ENCODE measurements around the gene NDRG4. TPM values are rescaled to one million over a fixed set of nuclear protein-coding genes. Genes with fewer than 3 reads are reported as not detected.

Gene NDRG4
- total and polyA plus RNA-seq, 2 of the 13 experiments (the other 11 are each of a cell fraction or from before 2014, with no cell fraction given): 1.7 to 2.7 TPM

DNA sequence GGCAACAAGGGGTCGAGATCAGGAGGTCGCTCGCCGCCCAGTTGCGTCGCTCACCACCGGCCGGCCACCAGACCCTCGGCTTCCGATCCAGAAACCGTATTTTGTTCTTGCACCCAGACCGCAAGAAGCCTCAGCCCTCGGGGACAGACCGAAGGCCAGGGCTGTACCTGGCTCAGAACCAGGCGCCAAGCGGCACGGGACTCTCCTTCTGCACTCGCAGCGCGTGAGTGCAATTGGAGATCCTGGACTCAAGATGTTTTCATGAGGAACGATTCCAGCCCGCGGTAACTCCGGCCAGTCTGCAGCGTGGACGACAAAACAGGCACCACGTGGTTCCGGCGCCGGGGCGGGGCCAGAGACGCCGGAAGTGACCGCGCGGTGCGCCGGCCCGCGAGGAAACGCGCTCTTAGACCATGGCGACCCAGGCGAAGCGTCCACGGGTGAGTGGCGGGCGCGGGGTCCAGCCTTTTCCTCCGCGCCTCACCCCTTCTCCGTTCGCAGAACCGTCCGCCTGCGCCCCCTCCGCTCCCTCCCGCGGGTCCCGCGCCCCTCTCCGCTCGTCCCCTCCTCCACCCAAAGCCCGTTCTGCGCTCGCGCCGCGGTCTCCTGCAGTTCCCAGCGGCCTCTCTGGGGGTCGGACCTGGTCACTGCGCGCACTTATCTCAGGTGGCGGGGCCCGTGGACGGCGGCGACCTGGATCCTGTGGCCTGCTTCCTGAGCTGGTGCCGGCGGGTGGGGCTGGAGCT, 15.4 kb downstream of the NDRG4 start, which contains the start of gene SETD6 (continued):
- TF ChIP-seq, protein P1, sequence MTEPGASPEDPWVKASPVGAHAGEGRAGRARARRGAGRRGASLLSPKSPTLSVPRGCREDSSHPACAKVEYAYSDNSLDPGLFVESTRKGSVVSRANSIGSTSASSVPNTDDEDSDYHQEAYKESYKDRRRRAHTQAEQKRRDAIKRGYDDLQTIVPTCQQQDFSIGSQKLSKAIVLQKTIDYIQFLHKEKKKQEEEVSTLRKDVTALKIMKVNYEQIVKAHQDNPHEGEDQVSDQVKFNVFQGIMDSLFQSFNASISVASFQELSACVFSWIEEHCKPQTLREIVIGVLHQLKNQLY (CRISPR knock-in tag; IDR thresholded peaks at IDR 0.05): no peak
- no peak for TF ChIP-seq ZFP1 (CRISPR knock-in tag; IDR thresholded peaks at IDR 0.05)
- TF ChIP-seq, protein P2, sequence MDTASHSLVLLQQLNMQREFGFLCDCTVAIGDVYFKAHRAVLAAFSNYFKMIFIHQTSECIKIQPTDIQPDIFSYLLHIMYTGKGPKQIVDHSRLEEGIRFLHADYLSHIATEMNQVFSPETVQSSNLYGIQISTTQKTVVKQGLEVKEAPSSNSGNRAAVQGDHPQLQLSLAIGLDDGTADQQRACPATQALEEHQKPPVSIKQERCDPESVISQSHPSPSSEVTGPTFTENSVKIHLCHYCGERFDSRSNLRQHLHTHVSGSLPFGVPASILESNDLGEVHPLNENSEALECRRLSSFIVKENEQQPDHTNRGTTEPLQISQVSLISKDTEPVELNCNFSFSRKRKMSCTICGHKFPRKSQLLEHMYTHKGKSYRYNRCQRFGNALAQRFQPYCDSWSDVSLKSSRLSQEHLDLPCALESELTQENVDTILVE (CRISPR knock-in tag; IDR thresholded peaks at IDR 0.05): peak; percentile 49; the same call in 1 of the 2 replicates
- peak; percentile 74; the same call in 1 of the 2 replicates for TF ChIP-seq FOXJ3 (CRISPR knock-in tag; IDR thresholded peaks at IDR 0.05; ENCODE audit: borderline replicate concordance)
- TF ChIP-seq, protein P3, sequence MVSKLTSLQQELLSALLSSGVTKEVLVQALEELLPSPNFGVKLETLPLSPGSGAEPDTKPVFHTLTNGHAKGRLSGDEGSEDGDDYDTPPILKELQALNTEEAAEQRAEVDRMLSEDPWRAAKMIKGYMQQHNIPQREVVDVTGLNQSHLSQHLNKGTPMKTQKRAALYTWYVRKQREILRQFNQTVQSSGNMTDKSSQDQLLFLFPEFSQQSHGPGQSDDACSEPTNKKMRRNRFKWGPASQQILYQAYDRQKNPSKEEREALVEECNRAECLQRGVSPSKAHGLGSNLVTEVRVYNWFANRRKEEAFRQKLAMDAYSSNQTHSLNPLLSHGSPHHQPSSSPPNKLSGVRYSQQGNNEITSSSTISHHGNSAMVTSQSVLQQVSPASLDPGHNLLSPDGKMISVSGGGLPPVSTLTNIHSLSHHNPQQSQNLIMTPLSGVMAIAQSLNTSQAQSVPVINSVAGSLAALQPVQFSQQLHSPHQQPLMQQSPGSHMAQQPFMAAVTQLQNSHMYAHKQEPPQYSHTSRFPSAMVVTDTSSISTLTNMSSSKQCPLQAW (CRISPR knock-in tag; IDR thresholded peaks at IDR 0.05): peak; percentile 63; the same call in 1 of the 2 replicates
- peak; percentile 96 for TF ChIP-seq ZNF232 (CRISPR knock-in tag; IDR thresholded peaks at IDR 0.05; ENCODE audit: borderline replicate concordance)
- peak; percentile 79; the same call in 1 of the 2 replicates for TF ChIP-seq ARHGAP35 (CRISPR knock-in tag; IDR thresholded peaks at IDR 0.05; ENCODE audit: borderline replicate concordance)
- TF ChIP-seq, protein P4, sequence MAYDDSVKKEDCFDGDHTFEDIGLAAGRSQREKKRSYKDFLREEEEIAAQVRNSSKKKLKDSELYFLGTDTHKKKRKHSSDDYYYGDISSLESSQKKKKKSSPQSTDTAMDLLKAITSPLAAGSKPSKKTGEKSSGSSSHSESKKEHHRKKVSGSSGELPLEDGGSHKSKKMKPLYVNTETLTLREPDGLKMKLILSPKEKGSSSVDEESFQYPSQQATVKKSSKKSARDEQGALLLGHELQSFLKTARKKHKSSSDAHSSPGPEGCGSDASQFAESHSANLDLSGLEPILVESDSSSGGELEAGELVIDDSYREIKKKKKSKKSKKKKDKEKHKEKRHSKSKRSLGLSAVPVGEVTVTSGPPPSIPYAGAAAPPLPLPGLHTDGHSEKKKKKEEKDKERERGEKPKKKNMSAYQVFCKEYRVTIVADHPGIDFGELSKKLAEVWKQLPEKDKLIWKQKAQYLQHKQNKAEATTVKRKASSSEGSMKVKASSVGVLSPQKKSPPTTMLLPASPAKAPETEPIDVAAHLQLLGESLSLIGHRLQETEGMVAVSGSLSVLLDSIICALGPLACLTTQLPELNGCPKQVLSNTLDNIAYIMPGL (CRISPR knock-in tag; IDR thresholded peaks at IDR 0.05; ENCODE audit: borderline replicate concordance in 1 of 2, low read depth in 1 of 2): peak; percentile 81 to 94; a peak in 3 of 4 replicates
- TF ChIP-seq SOX6 (IDR thresholded peaks at IDR 0.05): no peak
- TF ChIP-seq SOX6 (CRISPR knock-in tag; IDR thresholded peaks at IDR 0.05): peak; percentile 62; the same call in 1 of the 2 replicates
- no peak for TF ChIP-seq TOE1 (CRISPR knock-in tag; IDR thresholded peaks at IDR 0.05)
- peak; percentile 92 for TF ChIP-seq MTA1 (CRISPR knock-in tag; IDR thresholded peaks at IDR 0.05; ENCODE audit: borderline replicate concordance)
- TF ChIP-seq, protein P5, sequence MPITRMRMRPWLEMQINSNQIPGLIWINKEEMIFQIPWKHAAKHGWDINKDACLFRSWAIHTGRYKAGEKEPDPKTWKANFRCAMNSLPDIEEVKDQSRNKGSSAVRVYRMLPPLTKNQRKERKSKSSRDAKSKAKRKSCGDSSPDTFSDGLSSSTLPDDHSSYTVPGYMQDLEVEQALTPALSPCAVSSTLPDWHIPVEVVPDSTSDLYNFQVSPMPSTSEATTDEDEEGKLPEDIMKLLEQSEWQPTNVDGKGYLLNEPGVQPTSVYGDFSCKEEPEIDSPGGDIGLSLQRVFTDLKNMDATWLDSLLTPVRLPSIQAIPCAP (CRISPR knock-in tag; IDR thresholded peaks at IDR 0.05; ENCODE audit: low read depth): peak; percentile 81; the same call in 1 of the 2 replicates
- TF ChIP-seq, protein P6, sequence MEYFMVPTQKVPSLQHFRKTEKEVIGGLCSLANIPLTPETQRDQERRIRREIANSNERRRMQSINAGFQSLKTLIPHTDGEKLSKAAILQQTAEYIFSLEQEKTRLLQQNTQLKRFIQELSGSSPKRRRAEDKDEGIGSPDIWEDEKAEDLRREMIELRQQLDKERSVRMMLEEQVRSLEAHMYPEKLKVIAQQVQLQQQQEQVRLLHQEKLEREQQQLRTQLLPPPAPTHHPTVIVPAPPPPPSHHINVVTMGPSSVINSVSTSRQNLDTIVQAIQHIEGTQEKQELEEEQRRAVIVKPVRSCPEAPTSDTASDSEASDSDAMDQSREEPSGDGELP (IDR thresholded peaks at IDR 0.05; ENCODE audit: borderline replicate concordance, low read depth): 0 out of 2 replicates have a peak, but pooled peaks have one; percentile 16
- TF ChIP-seq PAF1 (CRISPR knock-in tag; IDR thresholded peaks at IDR 0.05): no peak; the same call in 1 of the 2 replicates
- TF ChIP-seq U2AF1 (optimal IDR thresholded peaks at IDR 0.05; ENCODE audit: low read depth, low read length): no peak
- TF ChIP-seq SMYD3 (CRISPR knock-in tag; IDR thresholded peaks at IDR 0.05): no peak; the same call in 1 of the 2 replicates
- TF ChIP-seq ZNF235 (CRISPR knock-in tag; IDR thresholded peaks at IDR 0.05; ENCODE audit: borderline replicate concordance): peak; percentile 96
- TF ChIP-seq, protein P7, sequence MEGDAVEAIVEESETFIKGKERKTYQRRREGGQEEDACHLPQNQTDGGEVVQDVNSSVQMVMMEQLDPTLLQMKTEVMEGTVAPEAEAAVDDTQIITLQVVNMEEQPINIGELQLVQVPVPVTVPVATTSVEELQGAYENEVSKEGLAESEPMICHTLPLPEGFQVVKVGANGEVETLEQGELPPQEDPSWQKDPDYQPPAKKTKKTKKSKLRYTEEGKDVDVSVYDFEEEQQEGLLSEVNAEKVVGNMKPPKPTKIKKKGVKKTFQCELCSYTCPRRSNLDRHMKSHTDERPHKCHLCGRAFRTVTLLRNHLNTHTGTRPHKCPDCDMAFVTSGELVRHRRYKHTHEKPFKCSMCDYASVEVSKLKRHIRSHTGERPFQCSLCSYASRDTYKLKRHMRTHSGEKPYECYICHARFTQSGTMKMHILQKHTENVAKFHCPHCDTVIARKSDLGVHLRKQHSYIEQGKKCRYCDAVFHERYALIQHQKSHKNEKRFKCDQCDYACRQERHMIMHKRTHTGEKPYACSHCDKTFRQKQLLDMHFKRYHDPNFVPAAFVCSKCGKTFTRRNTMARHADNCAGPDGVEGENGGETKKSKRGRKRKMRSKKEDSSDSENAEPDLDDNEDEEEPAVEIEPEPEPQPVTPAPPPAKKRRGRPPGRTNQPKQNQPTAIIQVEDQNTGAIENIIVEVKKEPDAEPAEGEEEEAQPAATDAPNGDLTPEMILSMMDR (CRISPR knock-in tag; IDR thresholded peaks at IDR 0.05): peak; percentile 46
- peak; percentile 67 for TF ChIP-seq FOXO1 (CRISPR knock-in tag; IDR thresholded peaks at IDR 0.05)
